CD14-positive monocyte (primary cell): Measurements from ENCODE around the gene SOX5. TPM values are rescaled to one million over a fixed set of nuclear protein-coding genes. Genes with fewer than 3 reads are reported as not detected.

Source experiments
- DNase-seq, 3 donors: peaks; one replicate each; pipeline ENCODE4 v3.0.0-alpha.2; 2011 to 2022
- H2AFZ ChIP-seq: 2 replicates; pipeline ENCODE4 v1.6.0; 2012; ENCODE audit warnings: mild to moderate bottlenecking, low read depth, low read length, inconsistent platforms; ENCODE audit not compliant: insufficient read depth, poor library complexity, severe bottlenecking
- H3K27ac ChIP-seq, 2 donors: 1 replicate in 1 of 2; 2 replicates in 1 of 2; pipeline ENCODE4 v1.5.1; 2012 to 2013; ENCODE audit warnings: low read length in 2 of 2, control low read depth in 1 of 2, inconsistent platforms in 1 of 2, low read depth in 1 of 2, mild to moderate bottlenecking in 1 of 2
- H3K27me3 ChIP-seq, 2 donors: one replicate each; pipeline versions ENCODE4 v1.6.0 to v1.6.1; 2011 to 2013; ENCODE audit warnings: low read length in 2 of 2; ENCODE audit not compliant: control insufficient read depth in 2 of 2, insufficient read depth in 2 of 2
- H3K36me3 ChIP-seq, 2 donors: replicated peaks in 1 of 2; 1 replicate in 1 of 2; 2 replicates in 1 of 2; pipeline versions ENCODE4 v1.5.1 to v1.6.1; 2012 to 2013; ENCODE audit warnings: low read length in 2 of 2, control low read depth in 1 of 2, inconsistent platforms in 1 of 2, mild to moderate bottlenecking in 1 of 2; ENCODE audit not compliant: insufficient read depth in 2 of 2, control insufficient read depth in 1 of 2
- H3K4me1 ChIP-seq, 2 donors: 1 replicate in 1 of 2; 2 replicates in 1 of 2; pipeline versions ENCODE4 v1.5.1 to v1.6.1; 2012 to 2013; ENCODE audit warnings: low read length in 2 of 2, control low read depth in 1 of 2, inconsistent platforms in 1 of 2, mild to moderate bottlenecking in 1 of 2, moderate library complexity in 1 of 2; ENCODE audit not compliant: insufficient read depth in 2 of 2, control insufficient read depth in 1 of 2
- H3K4me2 ChIP-seq: replicated peaks from 2 replicates; pipeline ENCODE3; 2012; ENCODE audit warnings: low read length, moderate library complexity, mild to moderate bottlenecking; ENCODE audit not compliant: poor library complexity, severe bottlenecking; ENCODE audit errors: extremely low read depth
- H3K4me3 ChIP-seq, 3 experiments: fragments of 200-600 bp in 1 of 3; sonication (generic) in 1 of 3; replicated peaks in 1 of 3; 1 replicate in 2 of 3; 2 replicates in 1 of 3; pipeline ENCODE4 v1.5.1; 2011 to 2013; ENCODE audit warnings: low read length in 3 of 3, mild to moderate bottlenecking in 3 of 3, control low read depth in 2 of 3, low read depth in 2 of 3, inconsistent platforms in 1 of 3, moderate library complexity in 1 of 3
- H3K79me2 ChIP-seq: 2 replicates; pipeline ENCODE4 v1.6.0; 2012; ENCODE audit warnings: mild to moderate bottlenecking, control low read depth, inconsistent platforms, low read length, moderate library complexity; ENCODE audit not compliant: insufficient read depth
- H3K9ac ChIP-seq: 2 replicates; pipeline ENCODE4 v1.6.0; 2017; ENCODE audit warnings: low read length, mild to moderate bottlenecking; ENCODE audit not compliant: insufficient read depth, poor library complexity, severe bottlenecking
- H3K9me3 ChIP-seq, 2 donors: replicated peaks in 1 of 2; 1 replicate in 1 of 2; 2 replicates in 1 of 2; pipeline versions ENCODE4 v1.5.1 to v1.6.1; 2012 to 2013; ENCODE audit warnings: low read length in 2 of 2, control low read depth in 1 of 2; ENCODE audit not compliant: control insufficient read depth in 1 of 2, insufficient read depth in 1 of 2
- H4K20me1 ChIP-seq: 2 replicates; pipeline ENCODE4 v1.6.0; 2012; ENCODE audit warnings: mild to moderate bottlenecking, low read length, control low read depth, moderate library complexity; ENCODE audit not compliant: insufficient read depth
- H3K27ac Mint-ChIP-seq, 7 donors: one replicate each; pipeline ENCODE4 v1.8.0; 2020; ENCODE audit warnings: mild to moderate bottlenecking in 7 of 7, mixed read lengths in 7 of 7, moderate library complexity in 6 of 7, inconsistent platforms in 2 of 7
- H3K27me3 Mint-ChIP-seq, 3 donors: one replicate each; pipeline ENCODE4 v1.8.0; 2021 to 2022; ENCODE audit warnings: low read depth in 3 of 3, mild to moderate bottlenecking in 3 of 3, mixed read lengths in 3 of 3, moderate library complexity in 3 of 3, inconsistent platforms in 1 of 3
- H3K36me3 Mint-ChIP-seq, 2 donors: one replicate each; pipeline ENCODE4 v1.8.0; 2020; ENCODE audit warnings: mixed read lengths in 2 of 2, inconsistent platforms in 1 of 2, mild to moderate bottlenecking in 1 of 2
- H3K4me1 Mint-ChIP-seq: one replicate; pipeline ENCODE4 v1.8.0; 2020; ENCODE audit warnings: mild to moderate bottlenecking, mixed read lengths
- H3K4me3 Mint-ChIP-seq, 2 donors: one replicate each; pipeline ENCODE4 v1.8.0; 2020; ENCODE audit warnings: mild to moderate bottlenecking in 2 of 2, mixed read lengths in 2 of 2, moderate library complexity in 1 of 2
- H3K9me3 Mint-ChIP-seq, 7 donors: one replicate each; pipeline ENCODE4 v1.8.0; 2020 to 2022; ENCODE audit warnings: mixed read lengths in 7 of 7, mild to moderate bottlenecking in 6 of 7, moderate library complexity in 6 of 7, inconsistent platforms in 2 of 7
- CTCF ChIP-seq: fragments of 200-600 bp; IDR thresholded peaks from one replicate; pipeline ENCODE4 v1.8.0; 2022; ENCODE audit warnings: antibody characterized with exemption, mild to moderate bottlenecking
- WGBS: methylation state at CpG from one replicate; pipeline ENCODE4 v1.1.5; 2013; ENCODE audit warnings: missing lambda C conversion rate; ENCODE audit not compliant: insufficient coverage; 5-methylcytosine and 5-hydroxymethylcytosine counted together
- intact Hi-C, 2 donors: fragments of 100-400 bp; cut with micrococcal nuclease; formaldehyde crosslinking; loops; one replicate each; pipeline versions ENCODE4 v1.15.0 to v1.15.1; 2023
- polyA plus RNA-seq, 3 donors: library from polyadenylated mRNA; depleted of rRNA in 1 of 3; unstranded in 2 of 3; stranded (reverse) in 1 of 3; fragments of 300-500 nt in 2 of 3; fragments of >200 nt in 1 of 3; fragmentation: Illumina TruSeq in 2 of 3; gene quantifications; 1 replicate in 2 of 3; 2 replicates in 1 of 3; pipeline ENCODE4 v1.2.3, GENCODE V29; 2012 to 2021

Gene SOX5
- polyA plus RNA-seq, 3 donors: not detected

DNA sequence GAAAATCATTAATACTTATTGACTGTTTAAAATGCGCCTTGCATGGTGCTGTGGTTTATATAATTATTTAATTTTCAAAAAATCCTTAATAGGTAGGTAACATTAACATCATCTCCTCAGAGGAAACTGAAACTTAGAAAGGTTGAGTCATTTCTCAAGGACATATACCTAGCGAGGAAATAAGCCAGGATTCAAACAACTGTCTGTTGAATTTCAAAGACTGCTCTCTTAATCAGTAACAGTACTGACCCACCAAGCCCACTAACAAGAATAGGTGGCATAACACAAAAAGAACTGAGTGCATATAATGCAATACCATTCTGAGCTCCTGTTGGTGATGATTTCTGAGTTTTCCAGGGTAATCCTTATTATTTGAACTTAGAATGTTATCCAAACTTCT, 174.3 kb downstream of the SOX5 start:
- Histone ChIP-seq H3K4me1 (no peaks in the 10 kb centered on the region), H3K36me3 (no peaks in the 10 kb centered on the region), H3K79me2 (no peaks in the 10 kb centered on the region), H3K27me3 (no peaks in the 10 kb centered on the region), H2AFZ (no peak overlapping the region), H3K4me2 (no peak overlapping the region), H4K20me1 (no peaks in the 10 kb centered on the region), H3K9ac (no peak overlapping the region), H3K4me3 (no peak overlapping the region), H3K27ac (no peak overlapping the region), H3K9me3 (no peaks in the 10 kb centered on the region)
- DNase-seq: no peak
- intact Hi-C loops: no loop called here
- TF ChIP-seq CTCF: no peak
- WGBS: no CpG with 5 or more reads among the region's 2 CpGs
- Mint-ChIP-seq H3K4me3 (no peak overlapping the region), H3K9me3 (peaks cover 0 to 5% (median 0%) of the 10 kb centered on the region in 7 donors), H3K27ac (no peak overlapping the region), H3K4me1 (no peaks in the 10 kb centered on the region), H3K27me3 (no peaks in the 10 kb centered on the region), H3K36me3 (no peaks in the 10 kb centered on the region)

GRCh38 chr12:23771240-23771949, 178.1 kb downstream of the SOX5 start:
- no peak for DNase-seq
- H3K4me2 ChIP-seq: no peak overlapping the region
- no peaks in the 10 kb centered on the region for H3K79me2 ChIP-seq
- no peak overlapping the region for H3K4me3 Mint-ChIP-seq
- H3K27me3 ChIP-seq: no peaks in the 10 kb centered on the region
- 92% methylated on average over 5 of the region's 5 CpGs for WGBS
- H3K4me1 Mint-ChIP-seq: no peaks in the 10 kb centered on the region
- no peak overlapping the region for H3K27ac Mint-ChIP-seq
- no peaks in the 10 kb centered on the region for H4K20me1 ChIP-seq
- no peak for TF ChIP-seq CTCF
- no peak overlapping the region for H3K27ac ChIP-seq
- H3K9me3 ChIP-seq: no peaks in the 10 kb centered on the region
- H3K9ac ChIP-seq: no peak overlapping the region
- no peaks in the 10 kb centered on the region for H3K4me1 ChIP-seq
- no peak overlapping the region for H3K4me3 ChIP-seq
- H3K27me3 Mint-ChIP-seq: no peaks in the 10 kb centered on the region
- peaks cover 0 to 3% (median 0%) of the 10 kb centered on the region in 7 donors for H3K9me3 Mint-ChIP-seq
- no peak overlapping the region for H2AFZ ChIP-seq
- H3K36me3 Mint-ChIP-seq: no peaks in the 10 kb centered on the region
- intact Hi-C loops: no loop called here
- no peaks in the 10 kb centered on the region for H3K36me3 ChIP-seq
